ENCODE measurements around the gene MTARC2. TPM values are rescaled to one million over a fixed set of nuclear protein-coding genes. Genes with fewer than 3 reads are reported as not detected.

Gene MTARC2
- total and polyA plus RNA-seq, 2 experiments from 2014 or later: 1.9 to 4.8 TPM

DNA sequence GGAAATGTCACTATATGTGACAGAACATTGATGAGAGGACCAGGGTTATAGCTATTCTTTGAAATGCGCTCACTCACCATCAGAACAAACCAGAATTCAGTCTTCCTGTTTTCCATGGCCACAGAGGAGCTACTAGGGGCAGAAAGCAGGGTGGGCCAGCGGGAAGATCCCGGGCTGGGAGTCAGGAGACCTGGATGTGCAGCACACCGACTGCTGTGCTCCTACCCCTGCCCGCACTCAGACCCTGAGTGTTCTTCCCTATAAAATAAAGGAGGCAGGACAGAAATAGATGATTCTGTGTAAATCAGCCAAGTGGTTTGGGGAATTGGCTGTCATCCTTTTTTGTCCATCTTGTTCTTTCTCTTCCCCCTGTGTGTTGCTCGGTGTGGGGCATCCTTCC is 59.6 kb downstream of the MTARC2 start:
- H3K4me2 ChIP-seq (ENCODE audit: unreplicated experiment): no peak overlapping the region
- H3K4me1 ChIP-seq (ENCODE audit: insufficient read depth): no peaks in the 10 kb centered on the region
- no peaks in the 10 kb centered on the region for H4K20me1 ChIP-seq (ENCODE audit: insufficient read depth)
- no peak for DNase-seq
- TF ChIP-seq EZH2phosphoT487 (IDR thresholded peaks at IDR 0.05; ENCODE audit: insufficient read depth, low read depth) (no peak), EZH2 (IDR thresholded peaks at IDR 0.05; ENCODE audit: insufficient read depth, poor library complexity, severe bottlenecking) (no peak)
- no peak overlapping the region for H3K27ac ChIP-seq
- no peaks in the 10 kb centered on the region for H3K79me2 ChIP-seq (ENCODE audit: insufficient read depth)
- WGBS, 2 experiments (ENCODE audit: low coverage in 1 of 2, low lambda C conversion rate in 2 of 2, missing lambda C conversion rate in 2 of 2): 82 to 89% methylated on average over 6 of the region's 6 CpGs
- no peaks in the 10 kb centered on the region for H3K36me3 ChIP-seq (ENCODE audit: low read depth)
- no peak overlapping the region for H3K4me3 ChIP-seq
- H2AFZ ChIP-seq: no peak overlapping the region
- in situ Hi-C loops (cut with MboI): no loop called here
- H3K27me3 ChIP-seq (replicated peaks; ENCODE audit: insufficient read depth): peaks cover 5% of the 10 kb centered on the region; the same call in 1 of the 2 replicates
- no peak overlapping the region for H3K9ac ChIP-seq
- no peaks in the 10 kb centered on the region for H3K9me3 ChIP-seq (ENCODE audit: low read depth)
- H3F3A ChIP-seq (ENCODE audit: insufficient read depth): no peaks in the 10 kb centered on the region
- no peaks in the 10 kb centered on the region for H3K9me2 ChIP-seq (ENCODE audit: insufficient read depth)

DNA sequence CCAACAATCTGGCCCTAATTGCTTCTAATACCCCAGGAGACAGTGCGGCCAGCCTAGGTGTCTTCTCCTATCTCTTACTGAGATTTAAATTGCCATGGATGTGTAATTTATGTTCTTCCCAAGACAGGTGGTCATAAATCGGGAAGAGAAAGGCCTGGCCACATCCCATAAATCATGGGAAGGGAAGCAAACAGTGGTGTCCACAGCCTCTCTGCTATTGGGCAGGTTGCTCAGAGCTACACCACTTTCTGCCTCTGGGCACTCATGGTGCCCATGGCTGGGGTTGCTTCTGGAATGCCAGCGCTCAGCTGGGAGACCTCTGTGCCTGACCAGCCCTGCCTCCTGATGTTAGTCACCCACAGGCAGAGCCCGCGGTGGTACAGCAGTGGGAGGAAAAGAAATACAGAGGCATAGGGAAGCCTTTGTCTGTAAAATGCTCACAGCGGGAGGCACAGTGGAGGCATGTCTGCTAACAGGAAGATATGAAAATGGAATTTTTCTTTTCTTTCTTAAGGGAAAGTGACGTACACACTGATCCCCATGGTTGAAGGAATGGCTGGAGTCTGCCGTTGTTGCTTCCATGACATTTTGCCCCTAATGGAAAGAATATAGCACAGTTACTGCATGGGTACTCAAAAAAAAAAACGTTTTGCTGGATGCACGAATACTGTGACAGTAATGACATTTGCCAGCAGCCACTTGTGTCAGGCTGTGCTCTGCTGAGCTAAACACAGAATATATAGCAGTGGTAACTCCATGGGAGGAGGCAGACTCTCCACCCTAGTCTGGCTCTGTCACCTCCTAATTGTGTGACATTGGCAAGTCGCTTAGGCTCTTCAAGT is 60.4 kb downstream of the MTARC2 start:
- in situ Hi-C loops (cut with MboI): no loop called here
- Histone ChIP-seq H3K79me2 (ENCODE audit: insufficient read depth) (no peaks in the 10 kb centered on the region), H4K20me1 (ENCODE audit: insufficient read depth) (no peaks in the 10 kb centered on the region), H3K27me3 (replicated peaks; ENCODE audit: insufficient read depth) (peaks cover 5% of the 10 kb centered on the region; the same call in 1 of the 2 replicates), H3K4me3 (no peak overlapping the region), H3K9ac (no peak overlapping the region), H3K4me2 (ENCODE audit: unreplicated experiment) (no peak overlapping the region), H2AFZ (no peak overlapping the region), H3K4me1 (ENCODE audit: insufficient read depth) (no peaks in the 10 kb centered on the region), H3F3A (ENCODE audit: insufficient read depth) (no peaks in the 10 kb centered on the region), H3K9me2 (ENCODE audit: insufficient read depth) (no peaks in the 10 kb centered on the region), H3K27ac (no peak overlapping the region), H3K36me3 (ENCODE audit: low read depth) (no peaks in the 10 kb centered on the region), H3K9me3 (ENCODE audit: low read depth) (no peaks in the 10 kb centered on the region)
- TF ChIP-seq EZH2 (IDR thresholded peaks at IDR 0.05; ENCODE audit: insufficient read depth, poor library complexity, severe bottlenecking) (no peak), EZH2phosphoT487 (IDR thresholded peaks at IDR 0.05; ENCODE audit: insufficient read depth, low read depth) (no peak)
- WGBS, 2 experiments (ENCODE audit: low coverage in 1 of 2, low lambda C conversion rate in 2 of 2, missing lambda C conversion rate in 2 of 2): 70 to 78% methylated on average over 11 of the region's 11 CpGs
- no peak for DNase-seq

DNA sequence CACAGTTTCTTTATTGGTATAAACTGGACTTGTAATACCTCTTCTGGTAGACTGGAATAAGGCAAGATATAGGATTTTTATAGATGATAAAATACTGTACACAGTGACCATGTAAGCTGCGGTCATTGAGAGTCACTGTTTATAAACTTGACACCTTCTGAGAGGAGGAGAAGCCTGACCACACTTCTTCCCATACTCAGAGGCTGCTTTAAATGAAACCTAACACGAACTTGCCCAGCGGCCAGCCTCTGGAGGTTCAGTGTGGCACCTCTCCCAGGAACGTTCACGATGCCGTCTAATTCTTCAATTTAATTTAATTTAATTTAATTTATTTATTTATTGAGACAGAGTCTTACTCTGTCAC is 61.0 kb downstream of the MTARC2 start:
- Histone ChIP-seq H3K27ac (no peak overlapping the region), H3K9me2 (ENCODE audit: insufficient read depth) (no peaks in the 10 kb centered on the region), H3K79me2 (ENCODE audit: insufficient read depth) (no peaks in the 10 kb centered on the region), H3K4me2 (ENCODE audit: unreplicated experiment) (no peak overlapping the region), H3K9ac (no peak overlapping the region), H3K9me3 (ENCODE audit: low read depth) (no peaks in the 10 kb centered on the region), H3K4me3 (no peak overlapping the region), H3F3A (ENCODE audit: insufficient read depth) (no peaks in the 10 kb centered on the region), H3K27me3 (replicated peaks; ENCODE audit: insufficient read depth) (peaks cover 5% of the 10 kb centered on the region; the same call in 1 of the 2 replicates), H3K36me3 (ENCODE audit: low read depth) (no peaks in the 10 kb centered on the region), H3K4me1 (ENCODE audit: insufficient read depth) (no peaks in the 10 kb centered on the region), H2AFZ (no peak overlapping the region), H4K20me1 (ENCODE audit: insufficient read depth) (no peaks in the 10 kb centered on the region)
- in situ Hi-C loops (cut with MboI): no loop called here
- no peak for DNase-seq
- WGBS, 2 experiments (ENCODE audit: low coverage in 1 of 2, low lambda C conversion rate in 2 of 2, missing lambda C conversion rate in 2 of 2): 75 to 81% methylated on average over 6 of the region's 6 CpGs
- TF ChIP-seq EZH2 (IDR thresholded peaks at IDR 0.05; ENCODE audit: insufficient read depth, poor library complexity, severe bottlenecking) (no peak), EZH2phosphoT487 (IDR thresholded peaks at IDR 0.05; ENCODE audit: insufficient read depth, low read depth) (no peak)

GRCh38 chr1:220809704-220810103 is 61.6 kb downstream of the MTARC2 start:
- Histone ChIP-seq H3K9ac (no peak overlapping the region), H2AFZ (no peak overlapping the region), H3K27me3 (replicated peaks; ENCODE audit: insufficient read depth) (peaks cover 7% of the 10 kb centered on the region; the same call in 1 of the 2 replicates), H3K4me1 (ENCODE audit: insufficient read depth) (no peaks in the 10 kb centered on the region), H3K27ac (no peak overlapping the region), H3K9me3 (ENCODE audit: low read depth) (no peaks in the 10 kb centered on the region), H4K20me1 (ENCODE audit: insufficient read depth) (no peaks in the 10 kb centered on the region), H3K4me3 (no peak overlapping the region), H3F3A (ENCODE audit: insufficient read depth) (no peaks in the 10 kb centered on the region), H3K4me2 (ENCODE audit: unreplicated experiment) (no peak overlapping the region), H3K9me2 (ENCODE audit: insufficient read depth) (no peaks in the 10 kb centered on the region), H3K79me2 (ENCODE audit: insufficient read depth) (no peaks in the 10 kb centered on the region), H3K36me3 (ENCODE audit: low read depth) (no peaks in the 10 kb centered on the region)
- in situ Hi-C loops (cut with MboI): no loop called here
- 78 to 79% methylated on average over 8 of the region's 8 CpGs for WGBS, 2 experiments (ENCODE audit: low coverage in 1 of 2, low lambda C conversion rate in 2 of 2, missing lambda C conversion rate in 2 of 2)
- TF ChIP-seq EZH2 (IDR thresholded peaks at IDR 0.05; ENCODE audit: insufficient read depth, poor library complexity, severe bottlenecking) (no peak), EZH2phosphoT487 (IDR thresholded peaks at IDR 0.05; ENCODE audit: insufficient read depth, low read depth) (no peak)
- DNase-seq: no peak

Data from GM23248 (cell line).